GM12878 (cell line): ENCODE measurements around the gene ACACB. TPM values are rescaled to one million over a fixed set of nuclear protein-coding genes. Genes with fewer than 3 reads are reported as not detected.

Source experiments
- ATAC-seq: fragments of 200-7000 bp; cut with Tn5 transposase; 3 replicates; pipeline ENCODE4 v1.9.1; 2020; ENCODE audit warnings: mild to moderate bottlenecking, moderate library complexity
- BruUV-seq: library from RNA; stranded (reverse); fragments of 400-500 nt; replicated peaks from 2 replicates; lab custom pipeline; 2021; lab: Mats Ljungman, UMichigan
- CTCF ChIA-PET: fragments of 300-600 bp; sonication (Branson Sonifier 250); formaldehyde crosslinking; extraction: SDS; loops from one replicate; lab custom pipeline; 2021; ENCODE audit warnings: inconsistent platforms; lab: Yijun Ruan, JAX
- POLR2A ChIA-PET: fragments of 350-600 bp; formaldehyde crosslinking; extraction: SDS; loops from one replicate; lab custom pipeline; 2021; ENCODE audit warnings: inconsistent platforms; lab: Charles Lee
- RAD21 ChIA-PET: fragments of 300-600 bp; sonication (Branson Sonifier 250); formaldehyde crosslinking; loops from one replicate; lab custom pipeline; 2023; ENCODE audit warnings: antibody characterized with exemption; ENCODE audit not compliant: unreplicated experiment; lab: Charles Lee
- SMC1A ChIA-PET: fragments of 300-600 bp; sonication (Branson Sonifier 250); formaldehyde crosslinking; loops from one replicate; lab custom pipeline; 2023; ENCODE audit not compliant: unreplicated experiment, uncharacterized antibody; lab: Charles Lee
- DNase-seq: peaks from one replicate; pipeline ENCODE4 v3.0.0-alpha.2; 2011; ENCODE audit warnings: low read depth, low spot score
- FAIRE-seq: peaks from 3 replicates; lab custom pipeline; 2011; peaks lifted over from hg19 to GRCh38; lab: Jason Lieb, UNC
- H2AFZ ChIP-seq: 2 replicates; pipeline ENCODE4 v1.6.0; 2011; ENCODE audit warnings: low read depth, low read length, control low read depth; ENCODE audit not compliant: control insufficient read depth
- H3K27ac ChIP-seq: 2 replicates; pipeline ENCODE4 v1.5.1; 2011; ENCODE audit warnings: control low read depth; ENCODE audit not compliant: control insufficient read depth, insufficient read depth
- H3K27me3 ChIP-seq, 2 experiments: replicated peaks in 1 of 2; 2 replicates each; pipeline versions ENCODE4 v1.6.0 to v1.6.1; 2011; ENCODE audit warnings: low read length in 1 of 2; ENCODE audit not compliant: control insufficient read depth in 2 of 2, insufficient read depth in 2 of 2
- H3K36me3 ChIP-seq, 2 experiments: 2 replicates each; pipeline ENCODE4 v1.5.1; 2011; ENCODE audit warnings: low read length in 1 of 2; ENCODE audit not compliant: control insufficient read depth in 2 of 2, insufficient read depth in 2 of 2
- H3K4me1 ChIP-seq: 2 replicates; pipeline ENCODE4 v1.6.1; 2011; ENCODE audit warnings: mild to moderate bottlenecking, low read length, moderate library complexity, mixed read lengths; ENCODE audit not compliant: control insufficient read depth, insufficient read depth
- H3K4me2 ChIP-seq: 2 replicates; pipeline ENCODE4 v1.6.0; 2011; ENCODE audit warnings: control low read depth; ENCODE audit not compliant: control insufficient read depth, insufficient read depth
- H3K4me3 ChIP-seq: fragments of 200-600 bp; sonication (generic); 2 replicates; pipeline ENCODE4 v1.5.1; 2016
- H3K79me2 ChIP-seq: 2 replicates; pipeline ENCODE4 v1.6.0; 2011; ENCODE audit warnings: low read length; ENCODE audit not compliant: control insufficient read depth, insufficient read depth
- H3K9ac ChIP-seq: 2 replicates; pipeline ENCODE4 v1.8.0; 2011; ENCODE audit warnings: low read length, control low read depth, mixed read lengths; ENCODE audit not compliant: control insufficient read depth, insufficient read depth
- H3K9me3 ChIP-seq: replicated peaks from 3 replicates; pipeline ENCODE4 v1.5.1; 2011; ENCODE audit warnings: mild to moderate bottlenecking, low read length; ENCODE audit not compliant: control insufficient read depth, insufficient read depth
- H4K20me1 ChIP-seq: 2 replicates; pipeline ENCODE4 v1.6.0; 2011; ENCODE audit not compliant: control insufficient read depth, insufficient read depth
- ZBTB11 ChIP-seq: fragments of 450-650 bp; formaldehyde crosslinking; IDR thresholded peaks from 2 replicates; pipeline ENCODE4 v1.5.0; 2022; ENCODE audit warnings: mild to moderate bottlenecking, missing genetic modification characterization
- WGBS: methylation state at CpG from one replicate; pipeline ENCODE4 v1.1.6; 2016; ENCODE audit warnings: low lambda C conversion rate; ENCODE audit not compliant: insufficient replicate concordance, insufficient coverage; ENCODE audit errors: missing lambda C conversion rate; 5-methylcytosine and 5-hydroxymethylcytosine counted together
- in situ Hi-C: fragments of 300-500 bp; cut with MboI; formaldehyde crosslinking; loops from 9 replicates; pipeline ENCODE4 v1.14.3; 2018; ENCODE audit warnings: mixed read lengths
- intact Hi-C: fragments of 100-400 bp; cut with micrococcal nuclease; formaldehyde crosslinking; loops from one replicate; pipeline ENCODE4 v1.14.2; 2022; ENCODE audit not compliant: unreplicated experiment
- polyA plus RNA-seq, 11 experiments: library from polyadenylated mRNA; depleted of rRNA in 4 of 11; unstranded in 6 of 11; stranded (reverse) in 5 of 11; fragments of >200 nt; fragmentation: Nextera tagmentation in 4 of 11; fragmentation: Illumina TruSeq in 1 of 11; extraction: Ambion mirVana in 4 of 11; extraction: Trizol in 1 of 11; gene quantifications; 1 replicate in 1 of 11; 2 replicates in 10 of 11; pipeline versions ENCODE4 v1.2.1 to v1.2.3, GENCODE V29; 2011 to 2016; ENCODE audit warnings: inconsistent platforms in 2 of 11, missing spikeins in 2 of 11, low read depth in 1 of 11
- total RNA-seq, 4 experiments: library from RNA; depleted of rRNA in 3 of 4; stranded (reverse); fragments of >200 nt in 3 of 4; fragmentation: Illumina TruSeq in 1 of 4; extraction: Trizol in 1 of 4; gene quantifications; 2 replicates each; pipeline versions ENCODE4 v1.2.1 to v1.2.3, GENCODE V29; 2013 to 2021
- TF ChIP-seq, protein P1 (sequence below): fragments of 450-650 bp; IDR thresholded peaks from 2 replicates; pipeline ENCODE4 v1.6.1; 2016; ENCODE audit warnings: mild to moderate bottlenecking

The ACACB gene
- total and polyA plus RNA-seq, 10 of the 15 experiments (the other 5 are each of a cell fraction or from before 2014, with no cell fraction given), result 0.05 to 1.9 (median 0.38) TPM; not detected in 2

DNA sequence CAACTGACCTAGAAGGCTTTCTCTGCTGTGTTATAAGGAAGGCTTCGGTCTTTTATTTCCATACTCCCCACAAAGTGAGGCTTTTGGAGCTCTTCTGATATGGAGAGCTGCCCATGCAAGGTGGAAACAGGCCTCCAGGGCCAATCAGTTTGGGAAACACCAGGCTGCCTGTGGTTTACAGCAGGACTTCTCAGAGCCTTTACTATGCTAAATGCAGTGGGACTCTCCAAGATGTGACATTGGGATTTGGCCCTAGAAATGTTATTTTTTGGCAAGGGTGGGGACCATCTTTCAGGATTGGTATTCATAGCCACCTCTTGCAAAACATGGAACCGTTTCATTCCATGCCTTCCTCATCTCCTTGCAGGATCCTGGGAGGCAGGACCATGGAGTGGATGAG lies 3.7 kb downstream of the ACACB start (continued):
- TF ChIP-seq, protein P1, sequence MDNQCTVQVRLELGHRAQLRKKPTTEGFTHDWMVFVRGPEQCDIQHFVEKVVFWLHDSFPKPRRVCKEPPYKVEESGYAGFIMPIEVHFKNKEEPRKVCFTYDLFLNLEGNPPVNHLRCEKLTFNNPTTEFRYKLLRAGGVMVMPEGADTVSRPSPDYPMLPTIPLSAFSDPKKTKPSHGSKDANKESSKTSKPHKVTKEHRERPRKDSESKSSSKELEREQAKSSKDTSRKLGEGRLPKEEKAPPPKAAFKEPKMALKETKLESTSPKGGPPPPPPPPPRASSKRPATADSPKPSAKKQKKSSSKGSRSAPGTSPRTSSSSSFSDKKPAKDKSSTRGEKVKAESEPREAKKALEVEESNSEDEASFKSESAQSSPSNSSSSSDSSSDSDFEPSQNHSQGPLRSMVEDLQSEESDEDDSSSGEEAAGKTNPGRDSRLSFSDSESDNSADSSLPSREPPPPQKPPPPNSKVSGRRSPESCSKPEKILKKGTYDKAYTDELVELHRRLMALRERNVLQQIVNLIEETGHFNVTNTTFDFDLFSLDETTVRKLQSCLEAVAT, result no peak

DNA sequence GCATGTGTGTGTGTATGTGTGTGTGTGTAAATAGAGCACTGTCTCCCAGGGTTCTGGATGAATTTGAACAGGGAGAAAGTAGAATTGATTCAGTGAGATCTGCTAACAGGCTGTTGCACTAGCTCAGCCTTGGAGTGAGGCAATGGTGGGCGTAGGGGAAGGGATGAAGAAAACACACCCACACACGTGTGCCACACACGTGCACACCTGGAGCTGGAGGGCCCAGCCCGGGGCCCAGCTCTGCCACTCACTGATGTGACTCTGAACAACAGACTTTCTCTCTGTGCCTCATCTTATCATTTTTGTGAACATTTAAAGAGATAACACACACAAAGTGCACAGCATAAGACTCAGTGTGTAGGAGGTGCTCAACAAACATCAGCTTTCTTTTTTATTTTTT lies 4.2 kb downstream of the ACACB start:
- ChIA-PET POLR2A (no interaction called here), SMC1A (no interaction called here), CTCF (interaction anchor here (0.7 to 2.1 kb wide), 3 partner anchors 9 to 117 kb away, joined by 3 to 13 read pairs (median 5); no protein-coding TSS in a partner anchor), RAD21 (no interaction called here)
- in situ Hi-C loops (no loop called here), intact Hi-C loops (no loop called here)
- Histone ChIP-seq H3K27me3 (no peaks in the 10 kb centered on the region), H3K9ac (no peak overlapping the region), H3K4me3 (no peak overlapping the region), H3K9me3 (no peaks in the 10 kb centered on the region), H3K4me1 (no peaks in the 10 kb centered on the region), H2AFZ (no peak overlapping the region), H3K79me2 (no peaks in the 10 kb centered on the region), H3K4me2 (no peak overlapping the region), H3K27ac (no peak overlapping the region), H3K36me3 (no peaks in the 10 kb centered on the region), H4K20me1 (no peaks in the 10 kb centered on the region)
- WGBS, result 12% methylated on average over 4 of the region's 4 CpGs
- no peak for DNase-seq
- FAIRE-seq, result no peak
- no peak for ATAC-seq
- no TSS peak for BruUV-seq
- no peak for TF ChIP-seq ZBTB11 (CRISPR knock-in tag)
